Effector CD8-positive, alpha-beta T cell (primary cell): ENCODE data around the gene MT1G.
"Not testable (repeated sequence)": the region's sequence is repeated elsewhere in the genome, so short reads cannot be mapped to it uniquely, and the experiment has no call there.

ENCODE experiments used
- DNase-seq: peaks from one replicate; lab custom pipeline; 2025; lab: John Stamatoyannopoulos, UW
- total RNA-seq, 4 experiments: gene quantifications; one replicate each; lab custom pipeline; 2026; lab: John Stamatoyannopoulos, UW

MT1G gene
- total RNA-seq, result 0 to 0.10 (median 0) reads per million in 4 experiments

GRCh38 chr16:56667581-56668571, at the start of gene MT1G:
Gene MT1G, minus strand, starts transcription at chr16:56668065. Its CDS starts 72 bp downstream, at chr16:56667993.
- no peak for DNase-seq

- DNase-seq, result not testable (repeated sequence)
Measured at GRCh38 chr16:56717532-56717931, 49.7 kb upstream of the MT1G start.

GRCh38 chr16:56716761-56717160, 48.9 kb upstream of the MT1G start:
- DNase-seq, result no peak

GRCh38 chr16:56715126-56715525, 47.3 kb upstream of the MT1G start:
- DNase-seq, result no peak

- DNase-seq, result no peak
Measured at GRCh38 chr16:56713794-56714193, 45.9 kb upstream of the MT1G start.

- no peak for DNase-seq
Measured at GRCh38 chr16:56711862-56712261, 44.0 kb upstream of the MT1G start.

- DNase-seq, result no peak
Measured at GRCh38 chr16:56710181-56710737, 42.4 kb upstream of the MT1G start.

- no peak for DNase-seq
Measured at GRCh38 chr16:56709443-56710040, 41.7 kb upstream of the MT1G start.

- no peak for DNase-seq
Measured at GRCh38 chr16:56708525-56709442, 40.9 kb upstream of the MT1G start.

GRCh38 chr16:56702836-56703235, 35.0 kb upstream of the MT1G start:
- DNase-seq, result no peak

GRCh38 chr16:56701534-56701933, 33.7 kb upstream of the MT1G start:
- DNase-seq, result no peak

- no peak for DNase-seq
Measured at GRCh38 chr16:56700631-56701030, 32.8 kb upstream of the MT1G start.

- no peak for DNase-seq
Measured at GRCh38 chr16:56700195-56700594, 32.3 kb upstream of the MT1G start.

GRCh38 chr16:56697456-56698155, 29.7 kb upstream of the MT1G start:
- no peak for DNase-seq

GRCh38 chr16:56695246-56695645, 27.4 kb upstream of the MT1G start:
- no peak for DNase-seq

- no peak for DNase-seq
Measured at GRCh38 chr16:56691885-56692284, 24.0 kb upstream of the MT1G start.

- no peak for DNase-seq
Measured at GRCh38 chr16:56690420-56691122, 22.7 kb upstream of the MT1G start.

GRCh38 chr16:56689171-56689570, 21.3 kb upstream of the MT1G start:
- DNase-seq, result no peak

- no peak for DNase-seq
Measured at GRCh38 chr16:56688762-56689161, 20.9 kb upstream of the MT1G start.

- DNase-seq, result no peak
Measured at GRCh38 chr16:56686758-56687157, 18.9 kb upstream of the MT1G start.
